NCI-H2227 treated with DMSO at 0.1 percent for 48 hours (cell line): Measurements from ENCODE around the gene CPEB1.
"Not testable (repeated sequence)": the region's sequence is repeated elsewhere in the genome, so short reads cannot be mapped to it uniquely, and the experiment has no call there.

ENCODE experiments used
- DNase-seq: peaks from one replicate; lab custom pipeline; 2025; lab: John Stamatoyannopoulos, UW

The CPEB1 gene

GRCh38 chr15:82545002-82545401 lies 102.2 kb downstream of the CPEB1 start:
- DNase-seq, result no peak

GRCh38 chr15:82544431-82544830 lies 102.7 kb downstream of the CPEB1 start:
- no peak for DNase-seq

DNA sequence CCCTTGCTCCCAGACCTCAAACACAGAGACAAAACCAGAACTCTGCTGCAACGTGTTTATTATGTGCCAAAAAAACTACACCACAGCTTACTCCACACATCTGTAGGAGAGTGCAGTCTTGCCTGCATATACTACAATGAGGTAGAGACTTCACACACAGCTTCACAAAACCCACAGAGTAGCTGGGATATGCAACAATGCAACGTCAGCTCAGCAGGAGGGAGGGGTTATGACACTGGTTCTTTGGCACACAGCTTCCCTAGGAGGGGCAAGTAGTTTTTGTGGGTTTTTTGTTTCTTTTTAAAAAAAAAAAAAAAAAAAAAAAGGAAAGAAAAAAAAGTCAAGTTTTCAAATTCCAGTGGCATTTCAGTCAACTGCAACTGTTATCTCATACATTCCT lies 104.0 kb downstream of the CPEB1 start:
- DNase-seq, result no peak

DNA sequence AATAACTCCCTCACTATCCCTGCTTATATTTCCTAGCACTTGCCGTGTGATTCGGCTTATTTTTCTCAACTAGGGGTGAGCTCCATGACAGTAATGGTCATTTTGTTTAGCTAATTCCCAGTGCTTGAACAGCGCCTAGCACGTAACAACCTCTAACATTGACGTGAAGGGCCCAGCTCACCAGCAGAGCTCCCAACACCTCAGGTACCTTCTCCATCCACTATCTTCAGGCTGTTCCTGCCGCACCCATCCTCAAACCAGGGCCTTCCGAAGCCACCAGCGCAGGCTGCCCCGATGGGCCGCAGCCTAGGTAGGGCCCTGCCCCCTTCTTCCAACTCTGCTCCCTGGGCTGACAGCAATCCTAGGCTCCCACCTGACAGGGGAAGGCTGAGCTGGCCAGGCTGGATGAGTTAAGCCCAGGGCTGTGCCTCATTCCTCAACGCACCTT lies 106.2 kb downstream of the CPEB1 start:
- no peak for DNase-seq

GRCh38 chr15:82540055-82540983 lies 106.8 kb downstream of the CPEB1 start, which contains the start of gene RPS17:
RPS17 (minus strand) TSS chr15:82540457; CDS start chr15:82540428, 29 bp downstream.
- DNase-seq, result no peak

DNA sequence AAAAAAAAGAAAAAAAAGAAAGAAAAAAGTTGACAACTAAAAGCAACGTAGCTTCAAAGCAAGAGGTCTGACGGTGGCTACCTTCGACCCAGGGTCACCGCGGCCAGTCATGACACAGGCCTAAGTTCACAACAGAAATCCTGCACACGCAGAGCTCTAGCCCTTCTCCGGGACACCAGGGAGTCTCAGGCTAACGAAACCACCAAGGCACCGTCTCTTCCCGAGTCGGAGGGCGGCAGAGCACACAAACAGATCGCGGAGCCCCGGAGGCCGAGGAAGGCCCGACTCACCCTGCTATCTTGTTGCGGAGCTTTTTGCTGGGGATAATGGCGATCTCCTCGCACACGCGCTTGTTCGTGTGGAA lies 107.5 kb downstream of the CPEB1 start:
- no peak for DNase-seq

GRCh38 chr15:82538961-82539690 lies 108.0 kb downstream of the CPEB1 start:
- no peak for DNase-seq

DNA sequence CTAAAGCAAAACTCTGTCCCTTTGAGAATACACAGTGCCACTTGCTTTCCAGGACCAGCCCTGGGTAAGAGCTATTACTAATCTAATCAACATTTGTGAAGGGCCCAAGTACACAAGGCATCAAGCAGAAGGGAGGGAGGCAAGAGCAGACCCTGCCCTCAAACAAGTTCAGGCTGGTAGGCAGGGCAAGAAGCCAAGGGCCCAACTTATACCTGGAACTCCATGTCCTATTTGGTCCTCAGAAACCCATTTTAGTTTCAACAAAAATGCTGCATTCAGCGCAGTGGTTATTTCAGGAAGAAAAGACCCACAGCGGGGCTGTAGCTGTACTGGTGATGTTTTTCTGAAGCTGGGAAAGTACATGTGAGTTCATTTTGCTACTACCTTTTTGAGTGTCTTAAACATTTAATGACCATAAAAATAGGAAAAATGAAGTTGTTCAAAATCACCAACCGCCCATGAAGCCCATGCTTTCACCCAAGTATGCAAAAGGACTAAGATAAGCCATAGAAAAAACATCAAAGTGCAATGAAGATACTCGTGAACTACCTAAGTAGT lies 109.7 kb downstream of the CPEB1 start:
- no peak for DNase-seq

- DNase-seq, result no peak
Measured at GRCh38 chr15:82536409-82537350, 110.5 kb downstream of the CPEB1 start.

- no peak for DNase-seq
Measured at GRCh38 chr15:82535566-82536408, 111.4 kb downstream of the CPEB1 start.

GRCh38 chr15:82535151-82535550 lies 112.0 kb downstream of the CPEB1 start:
- not testable (repeated sequence) for DNase-seq

DNA sequence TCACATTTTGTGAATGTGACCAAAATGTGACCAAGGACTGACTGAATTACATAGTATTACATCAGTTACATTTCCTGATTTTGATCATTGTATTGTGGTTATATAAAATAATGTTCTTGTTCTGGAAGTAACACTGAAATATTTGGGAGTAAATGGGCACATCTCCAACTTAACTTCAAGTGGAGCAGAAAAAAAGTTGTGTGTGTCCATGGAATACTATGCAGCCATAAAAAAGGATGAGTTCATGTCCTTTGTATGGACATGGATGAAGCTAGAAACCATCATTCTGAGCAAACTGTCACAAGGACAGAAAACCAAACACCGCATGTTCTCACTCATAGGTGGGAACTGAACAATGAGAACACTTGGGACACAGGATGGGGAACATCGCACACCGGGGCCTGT lies 112.7 kb downstream of the CPEB1 start:
- DNase-seq, result not testable (repeated sequence)

GRCh38 chr15:82533801-82534200 lies 113.4 kb downstream of the CPEB1 start:
- DNase-seq, result no peak

GRCh38 chr15:82532991-82533481 lies 114.1 kb downstream of the CPEB1 start:
- DNase-seq, result no peak

GRCh38 chr15:82532383-82532990 lies 114.7 kb downstream of the CPEB1 start:
- DNase-seq, result no peak

- no peak for DNase-seq
Measured at GRCh38 chr15:82531496-82532382, 115.4 kb downstream of the CPEB1 start.

DNA sequence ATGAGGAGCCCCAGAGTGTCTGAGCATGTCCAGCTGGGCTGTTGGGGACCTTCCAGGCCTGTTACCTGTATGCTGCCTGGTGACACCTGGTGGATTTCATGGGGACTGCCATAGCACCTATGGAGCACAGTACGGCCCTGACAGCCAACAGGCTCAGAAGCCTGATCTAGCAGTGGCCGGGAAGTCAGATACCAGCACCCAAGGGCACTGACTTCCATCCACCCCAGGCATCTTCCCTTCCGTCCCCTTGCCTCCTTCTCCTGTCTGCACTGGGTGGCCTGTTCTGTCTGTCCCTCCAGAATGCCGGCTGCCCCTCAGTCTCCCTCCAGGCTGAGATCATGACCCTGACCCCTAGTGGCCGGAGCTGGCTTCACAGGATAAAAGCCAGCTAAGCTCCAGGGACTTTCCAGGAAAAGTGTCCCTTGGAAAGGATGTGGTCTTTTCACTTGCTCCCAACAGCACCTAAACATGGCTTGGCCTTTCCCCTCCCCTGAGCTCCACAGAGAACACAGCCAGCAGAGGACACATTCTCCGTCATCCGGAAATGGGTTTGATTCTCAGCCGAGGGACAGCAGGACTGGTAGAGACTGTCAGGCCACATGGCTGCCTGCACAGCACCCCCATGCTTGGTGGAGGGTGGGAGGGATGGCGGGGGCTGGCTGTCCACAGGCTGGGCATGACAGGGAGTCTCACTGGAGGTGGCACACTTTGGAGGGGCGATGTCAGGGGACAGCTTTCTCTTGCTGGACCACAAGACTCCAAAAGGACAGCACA lies 116.4 kb downstream of the CPEB1 start:
- DNase-seq, result no peak

DNA sequence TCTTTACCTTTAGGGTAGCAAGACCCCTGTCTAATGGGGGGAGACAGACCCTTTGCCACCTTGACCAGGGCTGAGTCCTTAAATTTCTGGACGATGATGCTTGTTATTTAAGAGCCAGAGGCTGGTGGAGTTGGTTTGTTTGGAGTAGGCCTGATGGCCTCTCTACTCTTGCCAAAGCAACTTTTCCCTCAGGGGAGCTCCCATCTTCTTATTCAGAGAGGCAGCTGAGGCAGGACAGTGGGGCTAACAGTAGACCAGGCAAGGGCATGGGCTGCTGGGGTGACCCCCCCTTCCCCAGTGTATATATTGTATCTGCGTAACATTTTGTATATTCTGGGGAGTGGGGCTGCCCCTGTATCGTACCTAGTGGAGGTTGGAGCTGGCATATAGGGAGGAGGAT lies 117.2 kb downstream of the CPEB1 start:
- DNase-seq, result no peak
